Heart left ventricle (tissue), 16 donors: ENCODE measurements around the gene ARVCF. TPM values are rescaled to one million over a fixed set of nuclear protein-coding genes. Genes with fewer than 3 reads are reported as not detected.

ENCODE experiments used
- ATAC-seq, 4 donors: fragments of 200-7000 bp; cut with Tn5 transposase; one replicate each; pipeline ENCODE4 v1.9.1; 2020 to 2022; ENCODE audit warnings: moderate library complexity in 4 of 4, mild to moderate bottlenecking in 3 of 4, moderate number of reproducible peaks in 1 of 4
- DNase-seq, 5 donors: peaks; one replicate each; pipeline ENCODE4 v3.0.0-alpha.2; 2020
- H3K27ac ChIP-seq, 12 donors: fragments of 200-600 bp; sonication (generic) in 4 of 12; one replicate each; pipeline versions ENCODE4 v1.5.0 to v1.8.0; 2016 to 2022; ENCODE audit warnings: mild to moderate bottlenecking in 2 of 12
- H3K27me3 ChIP-seq, 9 donors: fragments of 200-600 bp; sonication (generic) in 2 of 9; one replicate each; pipeline versions ENCODE4 v1.5.1 to v1.8.0; 2016 to 2022; ENCODE audit warnings: mild to moderate bottlenecking in 3 of 9
- H3K36me3 ChIP-seq, 9 donors: fragments of 200-600 bp; sonication (generic) in 2 of 9; one replicate each; pipeline versions ENCODE4 v1.5.0 to v1.8.0; 2018 to 2022; ENCODE audit warnings: mild to moderate bottlenecking in 2 of 9
- H3K4me1 ChIP-seq, 12 donors: fragments of 200-600 bp; sonication (generic) in 4 of 12; one replicate each; pipeline versions ENCODE4 v1.5.0 to v1.8.0; 2016 to 2022; ENCODE audit warnings: mild to moderate bottlenecking in 3 of 12
- H3K4me3 ChIP-seq, 12 donors: fragments of 200-600 bp; sonication (generic) in 4 of 12; one replicate each; pipeline versions ENCODE4 v1.5.0 to v1.8.0; 2017 to 2022; ENCODE audit warnings: mild to moderate bottlenecking in 9 of 12, moderate library complexity in 4 of 12
- H3K9me3 ChIP-seq, 12 donors: fragments of 200-600 bp; sonication (generic) in 4 of 12; one replicate each; pipeline versions ENCODE4 v1.5.0 to v1.8.0; 2016 to 2022; ENCODE audit warnings: mild to moderate bottlenecking in 1 of 12
- POLR2A ChIP-seq, 2 donors: fragments of 450-650 bp; IDR thresholded peaks; one replicate each; pipeline ENCODE4 v1.6.1; 2017; ENCODE audit warnings: antibody characterized with exemption in 2 of 2, mild to moderate bottlenecking in 2 of 2, moderate library complexity in 2 of 2
- WGBS, 4 donors: extraction: QIAGEN DNeasy Blood & Tissue Kit in 2 of 4; methylation state at CpG; one replicate each; pipeline versions ENCODE4 v1.1.5 to v1.1.7; 2013 to 2018; 5-methylcytosine and 5-hydroxymethylcytosine counted together
- intact Hi-C, 10 donors: fragments of 100-400 bp; cut with DNase I; formaldehyde crosslinking; loops; one replicate each; pipeline versions ENCODE4 v1.11.1 to v1.14.2; 2022
- long read RNA-seq, 3 donors: library from polyadenylated mRNA; unstranded; transcript quantifications; one replicate each; pipeline ENCODE4 v2.0.0, GENCODE V29; 2020 to 2021
- polyA plus RNA-seq, 2 donors: library from polyadenylated mRNA; stranded (reverse); fragments of 200-250 nt; gene quantifications; one replicate each; pipeline ENCODE4 v1.2.3, GENCODE V29; 2013
- total RNA-seq, 9 donors: library from RNA; depleted of rRNA in 2 of 9; stranded (reverse); fragments of >200 nt in 2 of 9; fragmentation: NEBNext Ultra II Directional in 3 of 9; extraction: Animal tissue kit (Norgen Biotek cat#: 25700) in 3 of 9; gene quantifications; one replicate each; pipeline versions ENCODE4 v1.1.0 to v1.2.4, GENCODE V29; 2016 to 2023
- TF ChIP-seq, protein P1 (sequence below), 12 donors: fragments of 200-600 bp; sonication (generic) in 4 of 12; IDR thresholded peaks; one replicate each; pipeline versions ENCODE4 v1.5.0 to v1.8.0; 2018 to 2022; ENCODE audit warnings: antibody characterized with exemption in 12 of 12, mild to moderate bottlenecking in 5 of 12
- donor health status: ischemic (EF 13 %, LVEDD 7.1; RV severe dilation, severe dysfunction).
- donor health status: healthy with polysubstance abuse.
- donor health status: DM: no; HTN: yes; CAD: no.
- donor health status: DM: no; HTN: no; CAD: no.
- donor health status: ischemic (EF 25% LVEDD 6.9; RV normal size, moderate dysfunction).
- donor health status: ischemic (EF 25% LVEDD 5.7; RV mildly dilated, moderate dysfunction).
- donor health status: healthy.
- donor health status: DM: yes; HTN: yes; CAD: no.
- donor health status: ischemic (EF 35%, LVEDD 5.7; RV mildly dilated, moderate dysfunction).
- donor health status: nonischemic (EF 11% LVEDD 7.7; RV severe dilation, severe dysfunction).
- donor health status: DM: yes; HTN: yes; CAD: no.
- donor health status: PGD.
- donor health status: ischemic (EF 29% LVEDD 5.4; RV normal size, mild dysfunction).
- donor health status: nonischemic (EF 23%, LVEDD 6.1; RV moderate dilation, normal function).

Gene ARVCF, protein sequence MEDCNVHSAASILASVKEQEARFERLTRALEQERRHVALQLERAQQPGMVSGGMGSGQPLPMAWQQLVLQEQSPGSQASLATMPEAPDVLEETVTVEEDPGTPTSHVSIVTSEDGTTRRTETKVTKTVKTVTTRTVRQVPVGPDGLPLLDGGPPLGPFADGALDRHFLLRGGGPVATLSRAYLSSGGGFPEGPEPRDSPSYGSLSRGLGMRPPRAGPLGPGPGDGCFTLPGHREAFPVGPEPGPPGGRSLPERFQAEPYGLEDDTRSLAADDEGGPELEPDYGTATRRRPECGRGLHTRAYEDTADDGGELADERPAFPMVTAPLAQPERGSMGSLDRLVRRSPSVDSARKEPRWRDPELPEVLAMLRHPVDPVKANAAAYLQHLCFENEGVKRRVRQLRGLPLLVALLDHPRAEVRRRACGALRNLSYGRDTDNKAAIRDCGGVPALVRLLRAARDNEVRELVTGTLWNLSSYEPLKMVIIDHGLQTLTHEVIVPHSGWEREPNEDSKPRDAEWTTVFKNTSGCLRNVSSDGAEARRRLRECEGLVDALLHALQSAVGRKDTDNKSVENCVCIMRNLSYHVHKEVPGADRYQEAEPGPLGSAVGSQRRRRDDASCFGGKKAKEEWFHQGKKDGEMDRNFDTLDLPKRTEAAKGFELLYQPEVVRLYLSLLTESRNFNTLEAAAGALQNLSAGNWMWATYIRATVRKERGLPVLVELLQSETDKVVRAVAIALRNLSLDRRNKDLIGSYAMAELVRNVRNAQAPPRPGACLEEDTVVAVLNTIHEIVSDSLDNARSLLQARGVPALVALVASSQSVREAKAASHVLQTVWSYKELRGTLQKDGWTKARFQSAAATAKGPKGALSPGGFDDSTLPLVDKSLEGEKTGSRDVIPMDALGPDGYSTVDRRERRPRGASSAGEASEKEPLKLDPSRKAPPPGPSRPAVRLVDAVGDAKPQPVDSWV
- total RNA-seq (10 to 100 TPM; 21.2 to 46.6 (median 33.3) TPM), polyA plus RNA-seq (10 to 100 TPM; 33.0 to 39.2 TPM)
- long read RNA-seq, donor 1, partial matches to known transcripts: 17 of 87 reads
- long read RNA-seq, donor 1, other reads (novel, unspliced or antisense): 67 of 87 reads
- long read RNA-seq, donor 2, partial matches to known transcripts: 22 of 77 reads
- long read RNA-seq, donor 2, other reads (novel, unspliced or antisense): 54 of 77 reads
- long read RNA-seq, donor 3, partial matches to known transcripts: 14 of 116 reads
- long read RNA-seq, donor 3, other reads (novel, unspliced or antisense): 98 of 116 reads

DNA sequence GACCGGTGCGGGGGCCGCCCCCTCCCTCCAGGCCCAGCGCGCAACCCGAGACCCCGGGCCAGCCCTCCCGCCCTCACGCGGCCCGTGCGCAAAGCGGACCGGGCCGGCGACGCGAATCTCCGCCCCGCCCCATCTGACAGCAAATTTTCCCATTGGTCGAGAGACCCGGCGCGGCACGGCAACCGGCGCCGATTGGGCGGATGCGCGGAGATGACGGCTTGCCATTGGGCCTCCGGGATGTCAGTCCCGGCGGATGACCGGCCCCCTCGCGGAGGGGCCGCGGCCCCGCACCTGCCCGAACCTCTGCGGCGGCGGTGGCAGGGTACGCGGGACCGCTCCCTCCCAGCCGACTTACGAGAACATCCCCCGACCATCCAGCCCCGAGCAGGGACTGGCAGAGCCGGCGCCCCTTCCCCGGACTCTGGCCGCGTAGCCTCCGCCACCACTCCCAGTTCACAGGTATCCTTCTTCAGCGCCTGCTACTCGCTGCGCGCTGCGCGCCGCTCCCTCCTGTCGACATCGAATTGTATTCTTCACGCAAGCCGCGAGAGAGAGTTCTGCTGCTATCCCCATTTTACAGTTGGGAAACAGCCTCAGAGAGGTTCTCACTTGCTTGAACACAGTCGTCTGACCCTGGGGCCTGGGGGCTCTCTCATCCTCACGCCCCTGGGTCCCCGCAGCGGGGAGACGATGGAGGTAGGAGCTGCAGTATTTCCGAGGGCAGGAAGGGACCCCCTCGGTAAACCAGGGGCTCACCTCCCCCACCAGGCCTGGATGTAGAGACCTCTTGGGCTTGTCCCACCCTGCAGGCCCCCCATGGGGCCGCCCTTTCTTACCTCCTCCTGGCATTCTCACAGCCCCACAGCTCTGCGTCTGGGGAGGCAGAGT is at the start of gene ARVCF:
TSS of gene ARVCF (minus strand) at position 90 of the 888 bp plus-strand sequence. CDS start 26,029 bp downstream, outside the sequence.
- DNase-seq: peak; percentile 94 to 96 (median 95)

DNA sequence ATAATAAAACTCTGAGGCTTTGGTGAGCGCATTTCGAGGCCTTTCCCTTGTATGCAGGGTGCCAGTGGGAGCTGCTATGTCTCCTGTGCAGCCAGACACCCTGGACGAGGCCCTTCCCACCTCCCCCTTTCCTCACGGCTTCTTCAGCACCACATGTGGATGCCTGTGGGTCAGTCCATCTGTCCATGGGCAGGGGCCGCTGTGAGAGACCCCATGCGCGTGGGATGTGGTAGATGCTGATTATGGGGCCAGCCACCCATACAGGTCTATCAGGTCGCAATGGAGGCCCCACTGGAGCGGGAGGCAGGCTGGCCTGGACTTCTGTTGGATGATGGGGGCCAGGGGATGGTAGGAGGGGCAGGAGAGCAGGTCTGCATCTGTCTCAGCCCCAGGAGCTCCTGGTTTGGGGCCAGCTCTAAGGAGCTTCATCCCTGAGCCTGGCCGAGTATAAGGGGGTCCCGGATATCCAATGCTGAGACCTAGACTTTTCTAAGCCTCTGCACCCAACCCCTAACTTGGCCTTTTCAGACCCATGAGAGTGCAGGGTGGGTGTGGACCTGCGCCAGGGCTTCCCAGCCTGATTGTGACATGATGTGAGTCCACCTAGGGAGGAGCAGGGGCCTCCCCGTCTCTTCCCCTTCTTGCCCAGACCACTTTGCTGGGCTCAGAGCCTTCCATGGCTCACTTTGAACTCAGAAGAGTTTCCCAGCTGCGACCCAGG is 49.4 kb upstream of the ARVCF start:
- Histone ChIP-seq H3K27ac (no peak overlapping the region), H3K4me1 (peaks cover 0 to 11% (median 0%) of the 10 kb centered on the region in 12 donors), H3K27me3 (no peaks in the 10 kb centered on the region), H3K36me3 (peaks cover 0 to 55% (median 42%) of the 10 kb centered on the region in 9 donors), H3K9me3 (no peaks in the 10 kb centered on the region), H3K4me3 (no peak overlapping the region)
- no peak for ATAC-seq
- intact Hi-C loops: no loop called here
- TF ChIP-seq POLR2A (IDR thresholded peaks at IDR 0.05): no peak
- TF ChIP-seq, protein P1, sequence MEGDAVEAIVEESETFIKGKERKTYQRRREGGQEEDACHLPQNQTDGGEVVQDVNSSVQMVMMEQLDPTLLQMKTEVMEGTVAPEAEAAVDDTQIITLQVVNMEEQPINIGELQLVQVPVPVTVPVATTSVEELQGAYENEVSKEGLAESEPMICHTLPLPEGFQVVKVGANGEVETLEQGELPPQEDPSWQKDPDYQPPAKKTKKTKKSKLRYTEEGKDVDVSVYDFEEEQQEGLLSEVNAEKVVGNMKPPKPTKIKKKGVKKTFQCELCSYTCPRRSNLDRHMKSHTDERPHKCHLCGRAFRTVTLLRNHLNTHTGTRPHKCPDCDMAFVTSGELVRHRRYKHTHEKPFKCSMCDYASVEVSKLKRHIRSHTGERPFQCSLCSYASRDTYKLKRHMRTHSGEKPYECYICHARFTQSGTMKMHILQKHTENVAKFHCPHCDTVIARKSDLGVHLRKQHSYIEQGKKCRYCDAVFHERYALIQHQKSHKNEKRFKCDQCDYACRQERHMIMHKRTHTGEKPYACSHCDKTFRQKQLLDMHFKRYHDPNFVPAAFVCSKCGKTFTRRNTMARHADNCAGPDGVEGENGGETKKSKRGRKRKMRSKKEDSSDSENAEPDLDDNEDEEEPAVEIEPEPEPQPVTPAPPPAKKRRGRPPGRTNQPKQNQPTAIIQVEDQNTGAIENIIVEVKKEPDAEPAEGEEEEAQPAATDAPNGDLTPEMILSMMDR (IDR thresholded peaks at IDR 0.05): no peak
- WGBS, 4 donors: 87 to 93% (median 91%) methylated on average over 13 to 14 of the region's 14 CpGs
- no peak for DNase-seq

More for the DNA sequence above, at the start of gene ARVCF:
- 1 to 9% (median 2%) methylated on average over 15 to 79 of the region's 79 CpGs for WGBS, 4 donors
- H3K27me3 ChIP-seq: peaks cover 0 to 20% (median 0%) of the 10 kb centered on the region in 9 donors
- intact Hi-C loops: loop anchor here in 2 of 10 donors (2.0 to 5.0 kb wide), 2 partner anchors 30 to 115 kb away; partner anchors contain the start of gene ZDHHC8 (in 1 of the 2)
- peak; percentile 30 to 75 (median 70) for ATAC-seq
- H3K27ac ChIP-seq: peak within 1 kb of the TSS in 6 of 12 donors; percentile 17 to 80 (median 50)
- peak within 1 kb of the TSS; percentile 59 to 93 (median 80) for H3K4me3 ChIP-seq
- H3K4me1 ChIP-seq: peaks cover 3 to 47% (median 26%) of the 10 kb centered on the region in 12 donors
- peak in 1 of 2 donors; percentile 30 for TF ChIP-seq POLR2A (IDR thresholded peaks at IDR 0.05)
- TF ChIP-seq, protein P1 (IDR thresholded peaks at IDR 0.05): peak in 7 of 12 donors; percentile 9 to 41 (median 21)
- H3K36me3 ChIP-seq: no peaks in the 10 kb centered on the region
- no peaks in the 10 kb centered on the region for H3K9me3 ChIP-seq
